ENCODE data around the gene TTC1.

DNA sequence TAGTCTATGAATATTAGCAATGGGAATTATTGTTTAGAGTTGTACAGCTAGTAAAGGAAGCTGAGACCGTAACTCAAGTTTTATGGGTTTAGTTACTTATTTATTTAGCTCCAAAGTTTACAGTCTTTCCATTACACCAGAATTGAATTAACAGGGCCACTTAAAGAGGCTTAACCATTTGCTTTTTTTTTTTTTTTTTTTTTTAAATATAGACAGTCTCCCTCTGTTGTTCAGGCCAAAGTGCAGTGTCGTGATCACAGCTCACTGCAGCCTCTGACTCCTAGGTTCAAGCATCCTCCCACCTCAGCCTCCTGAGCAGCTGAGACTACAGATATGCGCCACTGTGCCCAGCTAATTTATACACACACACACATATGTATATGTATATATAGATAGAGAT lies 1.4 kb upstream of the TTC1 start:
- TF ChIP-seq, protein P1, sequence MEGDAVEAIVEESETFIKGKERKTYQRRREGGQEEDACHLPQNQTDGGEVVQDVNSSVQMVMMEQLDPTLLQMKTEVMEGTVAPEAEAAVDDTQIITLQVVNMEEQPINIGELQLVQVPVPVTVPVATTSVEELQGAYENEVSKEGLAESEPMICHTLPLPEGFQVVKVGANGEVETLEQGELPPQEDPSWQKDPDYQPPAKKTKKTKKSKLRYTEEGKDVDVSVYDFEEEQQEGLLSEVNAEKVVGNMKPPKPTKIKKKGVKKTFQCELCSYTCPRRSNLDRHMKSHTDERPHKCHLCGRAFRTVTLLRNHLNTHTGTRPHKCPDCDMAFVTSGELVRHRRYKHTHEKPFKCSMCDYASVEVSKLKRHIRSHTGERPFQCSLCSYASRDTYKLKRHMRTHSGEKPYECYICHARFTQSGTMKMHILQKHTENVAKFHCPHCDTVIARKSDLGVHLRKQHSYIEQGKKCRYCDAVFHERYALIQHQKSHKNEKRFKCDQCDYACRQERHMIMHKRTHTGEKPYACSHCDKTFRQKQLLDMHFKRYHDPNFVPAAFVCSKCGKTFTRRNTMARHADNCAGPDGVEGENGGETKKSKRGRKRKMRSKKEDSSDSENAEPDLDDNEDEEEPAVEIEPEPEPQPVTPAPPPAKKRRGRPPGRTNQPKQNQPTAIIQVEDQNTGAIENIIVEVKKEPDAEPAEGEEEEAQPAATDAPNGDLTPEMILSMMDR (conservative IDR thresholded peaks at IDR 0.05; ENCODE audit: low read length): no peak
- no peak for TF ChIP-seq EZH2phosphoT487 (IDR thresholded peaks at IDR 0.05; ENCODE audit: borderline replicate concordance)

All from Loucy (cell line).